ENCODE results near the gene PAXX.

DNA sequence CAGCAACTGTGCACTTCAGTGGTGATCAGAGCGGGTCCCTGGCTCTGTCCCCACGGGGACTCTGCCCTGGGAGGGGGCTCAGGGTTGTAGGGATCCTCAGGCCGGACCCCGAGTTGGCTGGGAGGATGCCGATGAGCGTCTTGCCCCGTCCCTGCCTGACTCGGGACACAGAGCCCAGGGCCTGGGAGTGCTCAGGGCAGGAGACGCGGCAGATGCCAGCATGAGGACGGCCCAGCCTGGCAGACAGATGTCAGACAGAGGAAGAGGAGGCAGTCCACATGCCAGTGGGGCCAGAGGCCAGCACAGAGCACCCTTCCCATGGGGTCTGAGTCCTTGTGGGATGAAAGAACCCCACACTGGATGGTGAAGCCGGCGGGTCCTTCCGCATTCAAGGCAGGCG is 28.9 kb upstream of the PAXX start:
- TF ChIP-seq POLR2A (IDR thresholded peaks at IDR 0.05; ENCODE audit: low read length) (no peak), GATA1 (IDR thresholded peaks at IDR 0.05; ENCODE audit: low read depth, low read length) (no peak)
